GM19351 (cell line): ENCODE measurements around the gene PPP2R2D.
A peak's percentile ranks its signal among the peaks of the same experiment; 100 is the strongest.
"Not testable (repeated sequence)": the region's sequence is repeated elsewhere in the genome, so short reads cannot be mapped to it uniquely, and the experiment has no call there.

Source experiments
- ATAC-seq: cut with Tn5 transposase; IDR thresholded peaks from one replicate; pipeline ENCODE4 v1.9.1; 2021; ENCODE audit warnings: mild to moderate bottlenecking, moderate library complexity; ENCODE audit not compliant: unreplicated experiment

PPP2R2D gene

GRCh38 chr10:131973160-131973951 is 72.5 kb downstream of the PPP2R2D start:
- ATAC-seq, result no peak

- no peak for ATAC-seq
Measured at GRCh38 chr10:131974034-131974817, 73.4 kb downstream of the PPP2R2D start.

- no peak for ATAC-seq
Measured at GRCh38 chr10:131975003-131975402, 74.2 kb downstream of the PPP2R2D start.

- ATAC-seq, result no peak
Measured at GRCh38 chr10:131975796-131976195, 75.0 kb downstream of the PPP2R2D start.

GRCh38 chr10:131977323-131978096 is 76.7 kb downstream of the PPP2R2D start:
- ATAC-seq, result no peak

- no peak for ATAC-seq
Measured at GRCh38 chr10:131978366-131978765, 77.6 kb downstream of the PPP2R2D start.

GRCh38 chr10:131978851-131979250 is 78.0 kb downstream of the PPP2R2D start:
- ATAC-seq, result no peak

GRCh38 chr10:131979336-131979735 is 78.5 kb downstream of the PPP2R2D start:
- no peak for ATAC-seq

- no peak for ATAC-seq
Measured at GRCh38 chr10:131979821-131980270, 79.0 kb downstream of the PPP2R2D start.

- ATAC-seq, result no peak
Measured at GRCh38 chr10:131980321-131980720, 79.5 kb downstream of the PPP2R2D start.

GRCh38 chr10:131980761-131981428 is 80.1 kb downstream of the PPP2R2D start:
- no peak for ATAC-seq

GRCh38 chr10:131981429-131982184 is 80.8 kb downstream of the PPP2R2D start, which contains the start of gene BNIP3:
TSS of gene BNIP3 (minus strand) at chr10:131981923. CDS start at chr10:131981806, 117 bp downstream.
- peak; percentile 88 for ATAC-seq

GRCh38 chr10:131982185-131982756 is 81.5 kb downstream of the PPP2R2D start:
- ATAC-seq, result peak; percentile 27

- ATAC-seq, result no peak
Measured at GRCh38 chr10:131982796-131983195, 82.0 kb downstream of the PPP2R2D start.

GRCh38 chr10:131983780-131984179 is 83.0 kb downstream of the PPP2R2D start:
- ATAC-seq, result no peak

GRCh38 chr10:131986851-131987250 is 86.0 kb downstream of the PPP2R2D start:
- ATAC-seq, result not testable (repeated sequence)

GRCh38 chr10:131987301-131987700 is 86.5 kb downstream of the PPP2R2D start:
- not testable (repeated sequence) for ATAC-seq

- ATAC-seq, result not testable (repeated sequence)
Measured at GRCh38 chr10:131987786-131988185, 87.0 kb downstream of the PPP2R2D start.

- no peak for ATAC-seq
Measured at GRCh38 chr10:131991726-131992125, 90.9 kb downstream of the PPP2R2D start.
